HG03469 (cell line): ENCODE results near the gene FANCE.

Experiments
- ATAC-seq: cut with Tn5 transposase; IDR thresholded peaks from one replicate; pipeline ENCODE4 v1.9.1; 2021; ENCODE audit warnings: mild to moderate bottlenecking, moderate library complexity, moderate number of reproducible peaks; ENCODE audit not compliant: unreplicated experiment

FANCE gene

GRCh38 chr6:35483490-35483889 lies 31.4 kb downstream of the FANCE start:
- no peak for ATAC-seq

GRCh38 chr6:35483893-35484645 lies 31.9 kb downstream of the FANCE start:
- no peak for ATAC-seq

GRCh38 chr6:35484921-35485392 lies 32.8 kb downstream of the FANCE start:
- no peak for ATAC-seq

DNA sequence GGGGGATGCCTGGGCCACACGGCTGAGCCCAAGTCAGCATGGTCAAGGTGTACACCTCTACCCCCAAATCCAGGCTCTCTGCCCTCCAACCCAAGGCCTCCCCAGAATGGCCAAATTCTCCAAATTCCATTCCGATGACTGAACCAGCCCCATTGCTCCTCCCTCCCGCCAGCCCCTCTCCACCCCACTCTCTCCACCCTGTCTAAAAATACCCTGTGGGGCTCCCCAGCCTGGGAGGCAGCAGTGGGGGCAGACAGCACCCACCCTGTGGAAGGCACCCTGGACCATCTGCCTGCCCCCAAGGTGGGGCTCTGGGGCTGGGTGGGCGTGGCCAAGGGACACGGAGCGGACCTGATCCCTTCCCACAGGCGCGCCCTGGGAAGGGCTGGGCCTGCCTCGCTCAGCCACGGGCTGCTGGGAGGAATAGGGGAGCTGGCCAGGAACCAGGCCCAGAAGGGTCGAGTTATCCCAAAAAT lies 33.3 kb downstream of the FANCE start:
- ATAC-seq, result no peak

DNA sequence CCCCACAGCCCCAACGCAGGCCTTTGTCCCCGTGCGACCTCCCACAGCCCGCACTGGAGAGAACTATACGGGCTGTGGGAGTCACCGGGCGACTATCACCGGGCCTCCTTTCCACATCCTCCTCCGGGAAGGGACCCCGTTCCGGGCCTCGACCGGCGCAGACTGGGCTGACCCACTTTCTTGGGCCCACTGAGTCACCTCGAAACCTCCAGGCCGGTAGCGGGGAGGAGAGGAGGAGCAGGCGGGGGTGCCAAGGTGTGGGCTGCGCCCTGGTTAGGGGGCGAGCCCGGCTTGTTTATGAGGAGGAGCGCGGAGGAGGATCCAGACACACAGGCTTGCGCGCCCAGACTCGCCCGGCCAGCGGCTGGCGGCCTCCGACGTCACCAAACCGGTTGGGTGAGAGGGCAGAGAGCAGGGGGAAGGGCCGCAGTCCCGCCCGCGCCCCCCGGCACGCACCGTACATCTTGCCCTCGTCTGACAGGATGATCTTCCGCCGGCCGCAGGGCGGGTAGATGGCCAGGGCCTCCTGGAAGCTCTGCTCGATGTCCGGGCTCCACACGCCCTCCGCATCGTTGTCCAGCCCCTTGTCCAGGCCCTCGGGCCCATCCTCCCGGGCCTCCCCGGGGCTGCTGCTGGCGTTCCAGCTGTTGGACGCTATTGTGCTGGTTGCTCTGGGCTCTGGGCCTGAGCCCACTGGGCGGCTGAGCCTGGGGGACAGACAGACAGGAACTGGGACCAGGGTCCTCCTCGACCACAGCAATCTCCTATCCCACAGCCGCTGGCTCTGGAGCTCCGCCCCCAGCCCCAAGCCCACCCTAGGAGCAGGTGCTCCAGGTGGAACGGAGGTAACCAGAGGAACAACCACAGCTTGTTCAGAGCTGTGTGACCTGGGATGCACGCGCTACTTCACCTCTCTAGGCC lies 34.1 kb downstream of the FANCE start:
- no peak for ATAC-seq

DNA sequence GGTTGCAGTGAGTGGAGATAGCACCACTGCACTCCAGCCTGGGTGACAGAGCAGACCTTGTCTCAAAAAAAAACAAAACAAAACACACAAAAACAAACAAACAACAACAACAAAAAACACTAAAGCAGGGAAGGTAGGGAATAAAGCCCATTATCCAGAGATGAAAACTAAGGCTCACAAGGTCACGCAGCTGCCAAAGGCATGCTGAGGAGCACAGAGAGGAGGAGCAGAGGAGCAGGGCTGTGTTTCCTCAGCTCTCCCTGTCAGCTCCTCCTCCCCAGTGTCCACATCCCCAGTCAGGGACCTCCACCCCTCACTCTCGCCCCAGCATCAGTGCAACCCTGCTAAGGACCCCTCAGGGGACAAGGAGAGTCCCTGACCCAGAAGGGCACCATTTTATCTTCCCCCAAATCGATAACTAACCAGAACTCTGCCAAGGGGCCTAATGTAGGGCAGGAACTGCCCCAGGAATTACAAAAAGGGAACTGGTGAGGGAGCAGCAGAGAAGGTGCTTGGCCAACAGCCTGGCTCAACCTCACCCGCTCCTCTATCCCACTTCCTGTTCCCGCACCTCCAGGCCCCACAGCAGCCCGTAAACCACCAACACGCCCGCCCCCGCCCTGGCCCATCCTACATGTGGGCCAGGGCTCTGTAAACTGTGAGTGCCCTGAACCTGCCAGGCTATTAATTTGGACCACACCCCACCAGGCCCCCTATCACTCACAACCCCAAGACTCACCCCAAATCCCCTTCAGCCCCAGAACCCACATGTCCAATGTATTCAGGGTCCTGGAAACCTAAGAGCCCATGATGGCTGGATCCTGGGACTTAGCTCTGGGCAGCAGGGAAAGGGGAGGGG lies 35.7 kb downstream of the FANCE start:
- no peak for ATAC-seq

DNA sequence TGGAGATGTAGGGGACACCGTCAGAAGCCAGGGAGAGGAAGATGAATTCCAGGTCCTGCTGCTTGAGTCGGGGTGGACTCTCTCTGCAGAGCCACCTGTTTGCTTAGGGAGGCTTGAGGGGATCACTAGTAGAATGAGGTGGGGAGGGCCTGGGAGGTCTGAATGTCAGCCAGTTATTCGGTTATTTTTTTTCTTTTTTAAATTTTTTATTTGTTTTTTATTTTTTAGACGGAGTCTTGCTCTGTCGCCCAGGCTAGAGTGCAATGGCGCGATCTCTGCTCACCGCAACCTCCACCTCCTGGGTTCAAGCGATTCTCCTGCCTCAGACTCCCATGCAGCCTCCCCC lies 36.4 kb downstream of the FANCE start:
- ATAC-seq, result no peak

DNA sequence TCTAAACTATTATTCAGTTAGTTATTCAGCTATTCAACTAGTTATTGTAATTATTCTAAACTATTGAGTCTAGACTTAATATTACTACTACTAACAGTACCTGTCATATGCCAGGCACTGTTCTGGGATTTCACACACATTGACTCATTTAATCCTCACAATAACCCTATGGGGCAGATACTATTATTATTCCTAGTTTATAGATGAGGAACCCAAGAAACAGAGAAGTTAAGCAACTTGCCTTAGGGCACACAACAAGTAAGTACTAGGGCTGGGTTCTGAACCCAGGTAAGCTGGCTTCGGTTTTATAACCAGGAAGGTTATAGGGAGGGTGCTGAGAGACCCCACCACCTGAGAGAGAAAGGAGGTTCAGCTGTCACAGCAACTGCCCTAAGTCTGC lies 36.9 kb downstream of the FANCE start:
- ATAC-seq, result no peak

GRCh38 chr6:35489995-35490791 lies 38.1 kb downstream of the FANCE start:
- no peak for ATAC-seq

- ATAC-seq, result no peak
Observed at GRCh38 chr6:35490821-35491557, 38.9 kb downstream of the FANCE start.

GRCh38 chr6:35491558-35492257 lies 39.6 kb downstream of the FANCE start:
- no peak for ATAC-seq

- no peak for ATAC-seq
Observed at GRCh38 chr6:35492258-35492973, 40.3 kb downstream of the FANCE start.

DNA sequence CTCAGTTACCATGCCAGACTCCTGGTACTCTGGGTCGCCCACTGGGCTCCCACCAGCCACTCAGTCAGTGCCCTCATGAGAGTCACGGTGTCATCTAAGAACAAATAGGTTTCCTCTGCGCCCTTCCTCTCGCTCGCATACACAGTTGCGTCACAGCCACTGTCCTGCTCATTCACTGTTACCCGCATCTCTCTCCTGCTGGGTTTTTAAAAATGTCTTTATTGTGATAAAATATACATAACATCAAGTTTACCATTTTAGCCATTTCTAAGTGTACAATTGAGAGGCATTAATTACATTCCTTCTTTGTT lies 40.8 kb downstream of the FANCE start:
- no peak for ATAC-seq

- ATAC-seq, result no peak
Observed at GRCh38 chr6:35493307-35493983, 41.3 kb downstream of the FANCE start.

DNA sequence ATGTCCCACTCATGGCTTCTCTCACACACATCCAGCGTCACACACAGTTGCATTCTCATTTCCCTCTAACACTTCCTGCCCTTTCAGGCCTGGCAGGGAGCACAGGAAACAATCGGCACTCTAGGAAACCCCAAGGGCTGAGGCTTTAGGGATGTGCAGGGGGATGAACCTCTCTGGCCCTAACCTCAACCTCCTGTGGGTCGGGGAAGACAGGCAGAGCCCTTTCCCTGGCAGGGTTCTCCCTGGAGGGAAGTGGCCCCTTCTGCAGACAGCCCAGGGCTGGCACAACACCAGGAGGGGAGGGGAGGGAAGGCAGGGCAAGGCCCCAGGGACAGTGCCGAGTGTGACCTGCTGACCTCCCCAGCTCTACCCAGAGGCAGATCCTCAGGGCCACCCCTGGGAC lies 42.0 kb downstream of the FANCE start:
- ATAC-seq, result no peak

GRCh38 chr6:35495258-35496035 lies 43.3 kb downstream of the FANCE start:
- no peak for ATAC-seq
